Fibroblast of lung (primary cell): ENCODE results near the gene HOXC10.

Experiments used
- CTCF ChIP-seq, 2 donors: IDR thresholded peaks in 1 of 2; conservative IDR thresholded peaks in 1 of 2; 1 replicate in 1 of 2; 2 replicates in 1 of 2; pipeline ENCODE4 v1.5.1; 2011 to 2012; ENCODE audit warnings: low read length in 2 of 2, control low read depth in 1 of 2, inconsistent platforms in 1 of 2, low read depth in 1 of 2, mild to moderate bottlenecking in 1 of 2
- EZH2 ChIP-seq: IDR thresholded peaks from 2 replicates; pipeline ENCODE4 v1.5.1; 2012; ENCODE audit warnings: low read length, control low read depth, mild to moderate bottlenecking; ENCODE audit errors: missing control alignments

GRCh38 chr12:54038871-54039414, 54.0 kb downstream of the HOXC10 start:
- TF ChIP-seq CTCF (conservative IDR thresholded peaks at IDR 0.05 in 1 of 2, IDR thresholded peaks at IDR 0.05 in 1 of 2; ENCODE audit: low read depth in 1 of 2, low read length in 2 of 2) (no peak), EZH2 (peak; percentile 51)
